Stimulated activated naive CD8-positive, alpha-beta T cell treated with anti-CD3 and anti-CD28 coated beads, Interleukin-15, amount 100 ng/mL, for 72 hours (primary cell): ENCODE measurements around the gene ZNF302.

Experiments used
- ATAC-seq: fragments of 150-1000 bp; cut with Tn5 transposase; 2 replicates; pipeline ENCODE4 v1.10.0; 2021; ENCODE audit warnings: mild to moderate bottlenecking, moderate library complexity
- DNase-seq, 2 donors: peaks; one replicate each; pipeline ENCODE4 v3.0.0; 2021 to 2022
- H3K27ac Mint-ChIP-seq, 2 donors: one replicate each; pipeline ENCODE4 v1.8.0; 2022; ENCODE audit warnings: mild to moderate bottlenecking in 2 of 2, mixed read lengths in 2 of 2, moderate library complexity in 2 of 2
- H3K27me3 Mint-ChIP-seq: one replicate; pipeline ENCODE4 v1.8.0; 2022; ENCODE audit warnings: mixed read lengths
- H3K4me1 Mint-ChIP-seq: one replicate; pipeline ENCODE4 v1.8.0; 2022; ENCODE audit warnings: mild to moderate bottlenecking, mixed read lengths
- H3K4me3 Mint-ChIP-seq, 2 donors: one replicate each; pipeline ENCODE4 v1.8.0; 2022; ENCODE audit warnings: mild to moderate bottlenecking in 2 of 2, mixed read lengths in 2 of 2, moderate library complexity in 1 of 2
- H3K9me3 Mint-ChIP-seq, 2 donors: one replicate each; pipeline ENCODE4 v1.8.0; 2022; ENCODE audit warnings: mixed read lengths in 2 of 2

The ZNF302 gene

GRCh38 chr19:34733266-34733745, 55.8 kb downstream of the ZNF302 start:
- H3K27ac Mint-ChIP-seq, result peak overlapping the region; percentile 98
- H3K9me3 Mint-ChIP-seq, result peaks cover 7 to 17% of the 10 kb centered on the region in 2 donors
- H3K4me1 Mint-ChIP-seq, result peaks cover 26% of the 10 kb centered on the region
- DNase-seq, result no peak
- peak overlapping the region; percentile 87 to 94 for H3K4me3 Mint-ChIP-seq
- ATAC-seq, result peak; percentile 1
- H3K27me3 Mint-ChIP-seq, result no peaks in the 10 kb centered on the region

GRCh38 chr19:34733746-34734536, 56.5 kb downstream of the ZNF302 start, which contains the start of gene ZNF181:
ZNF181 (plus strand) TSS chr19:34734243; CDS start chr19:34735038, 795 bp downstream.
- peaks cover 10 to 23% of the 10 kb centered on the region in 2 donors for H3K9me3 Mint-ChIP-seq
- H3K27me3 Mint-ChIP-seq, result no peaks in the 10 kb centered on the region
- peak within 1 kb of the TSS; percentile 87 to 94 for H3K4me3 Mint-ChIP-seq
- DNase-seq, result peak; percentile 77 to 84
- ATAC-seq, result peak; percentile 87
- H3K4me1 Mint-ChIP-seq, result peaks cover 26% of the 10 kb centered on the region
- H3K27ac Mint-ChIP-seq, result peak within 1 kb of the TSS; percentile 98

DNA sequence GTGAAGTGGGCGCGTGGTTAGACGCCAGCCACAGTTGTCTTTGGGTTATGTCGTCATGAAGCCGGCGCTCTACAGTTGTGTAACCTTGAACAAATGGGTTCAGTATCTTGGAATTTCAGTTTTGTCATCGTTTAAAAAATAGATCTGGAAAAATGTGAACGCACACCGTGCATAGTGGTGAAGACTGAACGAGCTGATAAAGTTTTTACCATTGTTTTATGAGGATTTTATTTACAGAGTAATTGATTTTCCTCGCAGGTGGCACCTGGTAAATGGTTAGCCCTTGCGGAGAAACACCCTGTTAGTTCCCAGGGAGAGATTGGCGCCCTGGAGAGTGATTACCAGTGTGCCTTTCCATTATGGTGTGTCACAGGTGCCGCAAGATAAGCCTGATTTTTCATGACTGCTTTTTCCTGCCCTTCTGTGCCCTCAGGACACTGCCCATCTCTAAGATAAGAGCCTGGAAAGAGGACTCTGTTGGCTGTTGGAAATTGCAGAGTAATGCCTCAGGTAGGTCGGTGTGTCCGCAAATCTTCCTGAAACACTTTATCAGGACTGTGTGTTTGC, 57.1 kb downstream of the ZNF302 start:
- peak overlapping the region; percentile 87 to 94 for H3K4me3 Mint-ChIP-seq
- H3K9me3 Mint-ChIP-seq, result peaks cover 17 to 30% of the 10 kb centered on the region in 2 donors
- ATAC-seq (no peak), DNase-seq (no peak)
- H3K4me1 Mint-ChIP-seq, result peaks cover 26% of the 10 kb centered on the region
- peak overlapping the region; percentile 98 for H3K27ac Mint-ChIP-seq
- H3K27me3 Mint-ChIP-seq, result no peaks in the 10 kb centered on the region
